GM12872 (cell line): ENCODE data around the gene FANCC.

ENCODE experiments used
- CTCF ChIP-seq: IDR thresholded peaks from 3 replicates; pipeline ENCODE4 v1.5.1; 2011; ENCODE audit warnings: low read depth, mild to moderate bottlenecking, low read length, moderate library complexity; ENCODE audit not compliant: insufficient read depth

FANCC gene

DNA sequence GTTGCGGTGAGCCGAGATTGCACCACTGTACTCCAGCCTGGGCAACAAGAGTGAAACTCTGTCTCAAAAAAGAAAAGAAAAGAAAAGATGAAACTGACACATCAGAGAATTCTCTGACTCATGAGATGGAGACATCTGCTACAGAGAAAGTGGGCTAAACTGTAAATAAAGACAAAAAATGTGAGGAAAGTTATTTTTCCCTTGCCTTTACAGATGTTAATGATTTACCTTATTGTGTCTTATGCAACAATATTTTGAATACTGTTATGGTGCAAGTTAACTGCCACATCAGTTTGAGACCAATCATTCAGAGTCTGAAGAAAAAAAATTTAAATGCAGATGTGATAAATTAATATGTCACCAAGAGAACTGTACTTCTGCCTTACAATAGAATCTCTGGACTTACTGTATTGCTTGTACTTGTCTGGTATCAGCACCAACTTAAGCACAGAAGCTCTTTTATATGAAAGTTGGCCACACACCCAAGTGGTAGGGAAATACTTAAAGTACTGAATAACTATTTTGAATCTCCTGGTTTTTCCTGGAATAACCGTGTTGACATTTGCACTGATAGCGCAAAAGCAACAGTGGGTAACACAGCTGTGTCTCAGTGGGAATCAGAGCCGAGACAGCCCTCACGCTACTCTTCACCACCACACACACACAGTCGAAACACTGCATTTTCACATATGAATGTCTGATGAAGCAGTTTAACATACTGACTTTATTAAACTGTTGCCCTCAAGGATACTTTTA lies 169.9 kb downstream of the FANCC start:
- no peak for TF ChIP-seq CTCF

DNA sequence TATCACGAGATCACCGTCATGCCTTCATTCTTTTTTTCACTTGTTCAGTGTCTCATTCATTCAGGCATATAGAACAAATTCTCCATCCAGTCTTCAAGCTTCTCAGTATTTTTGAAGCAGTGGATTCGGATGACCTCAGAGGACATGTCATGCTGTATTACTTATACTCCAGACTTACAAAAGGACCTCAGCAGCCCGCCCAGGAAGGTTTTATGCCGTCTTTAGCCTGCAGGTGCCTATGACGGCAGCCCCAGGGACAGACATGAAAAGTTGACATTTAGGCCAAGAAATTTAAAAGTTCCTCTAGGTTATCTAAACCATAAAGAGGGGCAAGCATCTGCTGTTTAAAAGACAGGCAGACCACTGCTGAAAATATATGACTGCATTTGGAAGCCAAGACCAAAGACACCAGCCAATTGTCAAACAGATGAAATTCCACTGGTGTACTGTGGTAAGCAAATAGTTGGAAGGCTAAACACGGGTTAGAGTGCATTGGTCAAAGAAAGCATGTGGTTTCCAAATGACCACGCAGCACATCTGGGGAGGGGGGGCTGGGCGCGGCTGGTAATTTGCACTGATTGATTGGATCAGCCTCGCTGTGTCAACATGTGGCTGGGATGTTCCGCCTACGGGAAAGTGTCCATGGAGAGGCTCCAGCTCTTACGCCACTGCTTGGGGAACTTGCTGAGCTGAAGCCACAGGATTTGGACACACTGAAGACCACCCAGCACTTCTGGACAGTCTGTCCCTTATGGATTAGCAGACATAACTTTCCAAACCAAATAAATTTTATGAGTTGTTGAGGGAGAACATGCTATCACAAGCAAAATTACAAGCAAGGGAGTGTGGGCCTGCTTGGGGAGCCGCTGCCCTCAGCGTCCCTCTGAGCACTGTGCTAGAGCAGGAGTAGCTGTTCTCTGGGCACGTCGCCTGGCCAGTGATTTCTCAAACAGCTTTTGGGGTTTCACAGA lies 173.6 kb downstream of the FANCC start:
- no peak for TF ChIP-seq CTCF

- no peak for TF ChIP-seq CTCF
Observed at GRCh38 chr9:95142728-95143127, 174.8 kb downstream of the FANCC start.

DNA sequence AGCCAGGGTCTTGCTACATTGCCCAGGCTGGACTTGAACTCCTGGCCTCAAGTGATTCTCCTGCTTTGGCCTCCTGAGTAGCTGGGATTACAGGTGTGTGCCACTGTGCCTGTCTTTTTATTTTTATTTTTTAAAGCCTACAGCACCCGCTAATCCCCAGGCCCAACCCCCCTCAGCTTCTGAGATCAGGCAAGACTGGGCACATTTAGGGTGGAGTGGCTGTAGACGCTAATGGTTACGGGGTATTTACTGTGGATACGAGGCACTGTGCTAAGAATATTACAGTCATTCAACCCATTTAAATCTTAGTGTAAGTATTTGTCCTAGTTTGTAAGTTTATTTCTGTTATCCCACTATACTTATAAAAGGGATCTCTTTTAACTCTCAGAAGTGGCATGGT lies 175.2 kb downstream of the FANCC start:
- TF ChIP-seq CTCF: no peak

- no peak for TF ChIP-seq CTCF
Observed at GRCh38 chr9:95140821-95141220, 176.7 kb downstream of the FANCC start.

- TF ChIP-seq CTCF: no peak
Observed at GRCh38 chr9:95139126-95139525, 178.4 kb downstream of the FANCC start.

- TF ChIP-seq CTCF: no peak
Observed at GRCh38 chr9:95138474-95138873, 179.0 kb downstream of the FANCC start.
